Activated CD4-positive, alpha-beta T cell treated with anti-CD3 and anti-CD28 coated beads, Interleukin-10, Interleukin-2, amounts not matched to agents 100 ng/mL and 50 ng/mL, durations not matched to agents 16 hours and 8 hours (primary cell): ENCODE results near the gene TCEA3.

ENCODE experiments used
- DNase-seq: peaks from one replicate; pipeline ENCODE4 v3.0.0-alpha.2; 2020

TCEA3 gene

GRCh38 chr1:23362218-23362713 lies 62.3 kb downstream of the TCEA3 start:
- no peak for DNase-seq

- no peak for DNase-seq
These were observed 66.2 kb downstream of the TCEA3 start for GRCh38 chr1:23358310-23358875.

DNA sequence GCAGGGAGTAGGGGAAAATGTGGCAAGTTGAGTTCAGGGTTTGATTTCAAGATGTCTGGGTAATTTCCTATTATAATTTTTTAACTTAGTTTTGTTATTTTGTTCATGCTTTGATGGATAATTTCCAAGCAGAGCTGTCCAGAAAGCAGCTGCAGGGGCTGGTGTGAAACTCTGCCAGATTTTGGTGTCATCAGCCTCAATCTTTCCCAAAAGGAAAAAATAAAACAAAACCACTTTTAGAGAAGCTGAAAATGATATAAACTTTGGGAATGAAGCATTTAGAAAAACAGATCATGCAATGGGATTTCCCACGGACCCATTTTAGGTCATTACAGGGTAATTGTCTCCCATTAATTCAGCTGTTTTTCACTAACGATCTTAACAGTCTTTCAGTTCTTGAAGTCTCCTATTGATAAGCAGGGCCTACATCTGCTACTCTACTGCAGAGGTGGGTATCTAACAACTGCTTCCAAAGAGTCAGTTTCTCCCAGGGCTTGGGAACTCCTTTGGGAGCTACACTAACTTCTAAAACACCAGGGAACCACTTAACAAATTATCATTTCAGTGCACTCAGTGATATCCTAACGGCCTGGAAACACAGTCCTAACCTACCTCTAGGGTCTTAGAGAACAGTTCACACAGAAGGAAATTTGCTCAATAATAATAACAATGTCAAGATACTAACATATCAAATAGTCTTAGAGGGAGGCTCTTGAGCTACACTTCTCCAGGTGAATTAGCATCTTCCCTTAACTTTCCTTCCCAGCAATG lies 67.2 kb downstream of the TCEA3 start:
- no peak for DNase-seq

GRCh38 chr1:23356471-23357137 lies 67.9 kb downstream of the TCEA3 start:
- DNase-seq = no peak

GRCh38 chr1:23354245-23354644 lies 70.3 kb downstream of the TCEA3 start:
- no peak for DNase-seq

GRCh38 chr1:23352096-23352695 lies 72.4 kb downstream of the TCEA3 start:
- DNase-seq = no peak

GRCh38 chr1:23345920-23346319 lies 78.6 kb downstream of the TCEA3 start:
- DNase-seq = no peak

DNA sequence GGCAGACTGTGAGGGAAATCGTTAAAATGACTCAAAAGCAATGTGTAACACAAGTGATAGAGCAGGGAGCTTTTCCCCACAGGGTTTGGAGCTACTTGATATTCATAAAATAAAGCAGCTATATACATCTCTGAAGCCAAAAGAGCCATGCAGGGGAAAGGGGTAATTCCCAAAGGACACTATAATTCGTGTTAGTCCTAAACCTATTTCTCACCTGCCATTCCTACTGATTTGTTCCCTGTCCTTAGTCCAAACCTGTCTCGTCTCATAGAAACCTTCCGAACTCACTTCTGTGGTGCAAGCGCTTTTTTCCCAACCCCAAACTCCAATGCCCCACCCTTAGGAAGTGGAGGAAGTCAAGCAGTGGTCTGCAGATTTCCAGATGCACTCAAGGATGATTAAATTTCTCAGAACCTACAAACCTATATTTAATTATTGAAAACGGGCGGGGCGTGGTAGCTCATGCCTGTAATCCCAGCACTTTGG lies 79.5 kb downstream of the TCEA3 start:
- DNase-seq = no peak

GRCh38 chr1:23344111-23344986 lies 80.2 kb downstream of the TCEA3 start, which contains the start of gene HNRNPR:
HNRNPR (minus strand) TSS chr1:23344284; CDS start chr1:23341008, 3,276 bp downstream.
- DNase-seq = peak; percentile 100

- DNase-seq = peak; percentile 59
These were observed 81.1 kb downstream of the TCEA3 start for GRCh38 chr1:23343221-23344110.

DNA sequence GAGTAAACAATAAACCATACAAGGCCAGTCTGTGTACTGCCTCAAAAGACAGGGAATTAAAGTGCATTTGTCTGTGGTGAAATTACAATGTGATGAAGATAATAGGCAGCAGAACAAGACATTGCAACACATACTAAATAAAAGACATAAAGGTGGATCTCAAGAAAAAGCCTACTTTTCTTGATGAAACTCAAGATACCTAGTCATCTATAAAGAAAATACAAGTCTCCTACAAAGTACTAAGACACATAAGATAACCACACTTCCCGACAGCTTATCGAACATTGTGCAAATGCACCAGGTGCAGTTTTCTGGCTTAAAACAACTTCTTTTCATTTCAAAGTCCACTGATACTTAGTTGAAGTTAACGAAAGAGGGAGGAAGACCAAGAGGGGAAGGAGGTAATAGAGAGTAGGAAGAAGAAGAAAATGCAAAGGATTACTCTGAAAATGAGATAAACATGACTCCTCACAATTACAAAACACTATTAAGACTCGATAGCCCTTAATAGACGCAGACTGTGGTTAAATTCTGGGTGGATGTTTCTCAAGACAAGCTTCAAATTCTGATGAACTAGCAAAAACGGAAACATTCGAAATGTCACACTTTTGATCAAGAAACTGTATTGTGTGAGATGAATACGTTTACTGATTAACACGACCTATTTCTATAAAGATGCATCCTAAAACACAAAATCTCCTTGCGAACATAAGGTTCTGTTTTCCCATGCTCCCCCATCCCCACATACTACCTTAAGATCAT lies 82.4 kb downstream of the TCEA3 start:
- no peak for DNase-seq

DNA sequence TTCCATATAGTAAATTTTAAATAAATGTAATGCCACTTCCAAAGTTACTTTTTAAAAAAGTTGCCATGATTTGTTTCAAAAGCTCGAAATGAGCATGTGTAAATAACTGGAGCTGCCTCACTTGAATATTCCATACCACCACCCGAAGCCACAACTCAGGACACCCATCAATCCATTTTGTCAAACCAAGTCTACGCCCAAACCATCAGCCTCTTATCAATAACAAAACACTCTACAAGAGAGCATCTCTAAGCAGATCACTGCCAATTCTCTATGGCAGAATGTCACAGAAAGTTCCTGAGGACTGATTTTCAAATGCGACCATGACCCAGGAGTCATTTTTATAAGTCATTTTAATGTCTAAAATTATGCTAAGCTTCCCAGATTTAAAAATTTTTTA lies 84.9 kb downstream of the TCEA3 start:
- no peak for DNase-seq

DNA sequence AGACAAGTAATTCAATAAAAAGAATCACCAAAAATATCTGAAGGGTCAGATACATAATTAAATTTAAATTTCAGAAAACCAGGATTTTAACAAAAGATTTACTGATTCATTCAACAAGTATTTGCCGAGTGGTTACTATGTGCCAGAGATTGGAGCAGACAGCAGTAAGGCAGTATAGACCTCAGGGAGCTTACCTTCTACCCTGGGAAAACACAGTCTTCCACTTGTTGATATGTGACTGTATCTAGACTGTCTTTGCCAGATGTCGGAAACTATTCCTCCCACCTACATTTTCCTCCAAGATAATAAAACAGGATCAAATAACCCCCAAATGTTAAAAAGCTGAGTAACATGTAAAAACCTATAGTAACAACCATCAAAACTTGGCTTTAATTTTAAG lies 86.7 kb downstream of the TCEA3 start:
- DNase-seq = no peak

DNA sequence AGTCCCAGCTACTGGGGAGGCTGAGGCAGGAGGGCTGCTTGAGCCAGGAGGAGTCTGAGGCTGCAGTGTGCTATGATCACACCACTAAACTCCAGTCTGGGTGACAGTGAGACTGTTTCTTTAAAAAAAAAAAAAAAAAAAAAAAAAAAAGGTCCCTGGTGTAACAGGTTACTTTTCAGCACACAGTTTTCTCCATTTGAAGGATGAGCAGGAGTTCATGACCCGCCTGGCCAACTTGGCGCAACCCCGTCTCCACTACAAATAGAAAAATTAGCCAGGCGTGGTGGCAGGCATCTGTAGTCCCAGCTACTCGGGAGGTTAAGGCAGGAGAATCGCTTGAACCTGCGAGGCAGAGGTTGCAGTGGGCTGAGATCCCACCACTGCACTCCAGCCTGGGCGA lies 92.8 kb downstream of the TCEA3 start:
- no peak for DNase-seq
